C4-2B (cell line): ENCODE results near the gene RPP25L.

Source experiments
- ZFX ChIP-seq: fragments of 450-650 bp; IDR thresholded peaks from 2 replicates; pipeline ENCODE4 v1.6.1; 2017
- TF ChIP-seq, protein P1 (sequence below): fragments of 450-650 bp; conservative IDR thresholded peaks from 2 replicates; pipeline ENCODE4 v1.5.1; 2017; ENCODE audit warnings: mild to moderate bottlenecking

DNA sequence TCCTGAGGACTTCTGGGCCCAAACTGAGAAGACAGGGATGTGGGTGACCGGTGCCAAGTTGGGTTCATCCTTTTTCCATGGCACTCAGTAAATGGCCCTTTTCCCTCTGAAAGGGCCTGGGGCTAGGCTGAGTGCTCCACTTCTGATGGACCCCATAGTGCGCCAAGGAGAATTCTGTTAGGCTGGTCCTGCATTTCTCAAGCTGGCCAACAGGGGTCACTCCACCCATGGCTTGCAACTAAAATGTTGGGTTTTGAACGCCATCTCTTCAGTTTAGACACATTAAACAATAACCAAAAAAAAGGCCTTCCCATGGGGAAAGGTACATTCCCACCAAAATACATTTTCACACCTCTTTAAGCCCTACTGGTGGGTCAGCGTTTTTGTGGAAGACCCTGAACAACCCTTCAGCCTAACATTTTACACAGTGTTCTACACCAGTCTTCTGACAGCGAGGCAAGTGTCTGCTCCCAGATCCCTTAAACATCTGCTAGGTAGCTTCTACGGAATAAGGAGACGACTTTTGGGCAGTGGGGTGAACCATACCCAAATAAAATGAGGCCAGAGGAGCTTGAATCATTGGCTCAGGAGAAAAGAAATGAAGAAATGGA lies 49.7 kb downstream of the RPP25L start:
- TF ChIP-seq, protein P1, sequence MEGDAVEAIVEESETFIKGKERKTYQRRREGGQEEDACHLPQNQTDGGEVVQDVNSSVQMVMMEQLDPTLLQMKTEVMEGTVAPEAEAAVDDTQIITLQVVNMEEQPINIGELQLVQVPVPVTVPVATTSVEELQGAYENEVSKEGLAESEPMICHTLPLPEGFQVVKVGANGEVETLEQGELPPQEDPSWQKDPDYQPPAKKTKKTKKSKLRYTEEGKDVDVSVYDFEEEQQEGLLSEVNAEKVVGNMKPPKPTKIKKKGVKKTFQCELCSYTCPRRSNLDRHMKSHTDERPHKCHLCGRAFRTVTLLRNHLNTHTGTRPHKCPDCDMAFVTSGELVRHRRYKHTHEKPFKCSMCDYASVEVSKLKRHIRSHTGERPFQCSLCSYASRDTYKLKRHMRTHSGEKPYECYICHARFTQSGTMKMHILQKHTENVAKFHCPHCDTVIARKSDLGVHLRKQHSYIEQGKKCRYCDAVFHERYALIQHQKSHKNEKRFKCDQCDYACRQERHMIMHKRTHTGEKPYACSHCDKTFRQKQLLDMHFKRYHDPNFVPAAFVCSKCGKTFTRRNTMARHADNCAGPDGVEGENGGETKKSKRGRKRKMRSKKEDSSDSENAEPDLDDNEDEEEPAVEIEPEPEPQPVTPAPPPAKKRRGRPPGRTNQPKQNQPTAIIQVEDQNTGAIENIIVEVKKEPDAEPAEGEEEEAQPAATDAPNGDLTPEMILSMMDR = peak; percentile 85
- no peak for TF ChIP-seq ZFX
